Fibroblast of mammary gland (primary cell): ENCODE measurements around the gene AP3S2.
A peak's percentile ranks its signal among the peaks of the same experiment; 100 is the strongest.

Source experiments
- DNase-seq: peaks from one replicate; pipeline ENCODE4 v3.0.0-alpha.2; 2010; ENCODE audit warnings: low read depth
- H3K4me3 ChIP-seq: 2 replicates; pipeline ENCODE4 v1.5.1; 2011; ENCODE audit warnings: low read depth, mild to moderate bottlenecking, low read length, moderate library complexity; ENCODE audit not compliant: control insufficient read depth
- TF ChIP-seq, protein P1 (sequence below): conservative IDR thresholded peaks from 2 replicates; pipeline ENCODE4 v1.5.1; 2011; ENCODE audit warnings: low read depth, low read length, inconsistent platforms; ENCODE audit not compliant: control insufficient read depth, insufficient read depth

Gene AP3S2

GRCh38 chr15:89912145-89912673, 18.4 kb upstream of the AP3S2 start:
- peak; percentile 12 for DNase-seq
- H3K4me3 ChIP-seq, result peak overlapping the region; percentile 69
- TF ChIP-seq, protein P1, sequence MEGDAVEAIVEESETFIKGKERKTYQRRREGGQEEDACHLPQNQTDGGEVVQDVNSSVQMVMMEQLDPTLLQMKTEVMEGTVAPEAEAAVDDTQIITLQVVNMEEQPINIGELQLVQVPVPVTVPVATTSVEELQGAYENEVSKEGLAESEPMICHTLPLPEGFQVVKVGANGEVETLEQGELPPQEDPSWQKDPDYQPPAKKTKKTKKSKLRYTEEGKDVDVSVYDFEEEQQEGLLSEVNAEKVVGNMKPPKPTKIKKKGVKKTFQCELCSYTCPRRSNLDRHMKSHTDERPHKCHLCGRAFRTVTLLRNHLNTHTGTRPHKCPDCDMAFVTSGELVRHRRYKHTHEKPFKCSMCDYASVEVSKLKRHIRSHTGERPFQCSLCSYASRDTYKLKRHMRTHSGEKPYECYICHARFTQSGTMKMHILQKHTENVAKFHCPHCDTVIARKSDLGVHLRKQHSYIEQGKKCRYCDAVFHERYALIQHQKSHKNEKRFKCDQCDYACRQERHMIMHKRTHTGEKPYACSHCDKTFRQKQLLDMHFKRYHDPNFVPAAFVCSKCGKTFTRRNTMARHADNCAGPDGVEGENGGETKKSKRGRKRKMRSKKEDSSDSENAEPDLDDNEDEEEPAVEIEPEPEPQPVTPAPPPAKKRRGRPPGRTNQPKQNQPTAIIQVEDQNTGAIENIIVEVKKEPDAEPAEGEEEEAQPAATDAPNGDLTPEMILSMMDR, result no peak

- H3K4me3 ChIP-seq, result no peak overlapping the region
Observed at GRCh38 chr15:89910891-89911626, 17.3 kb upstream of the AP3S2 start.

DNA sequence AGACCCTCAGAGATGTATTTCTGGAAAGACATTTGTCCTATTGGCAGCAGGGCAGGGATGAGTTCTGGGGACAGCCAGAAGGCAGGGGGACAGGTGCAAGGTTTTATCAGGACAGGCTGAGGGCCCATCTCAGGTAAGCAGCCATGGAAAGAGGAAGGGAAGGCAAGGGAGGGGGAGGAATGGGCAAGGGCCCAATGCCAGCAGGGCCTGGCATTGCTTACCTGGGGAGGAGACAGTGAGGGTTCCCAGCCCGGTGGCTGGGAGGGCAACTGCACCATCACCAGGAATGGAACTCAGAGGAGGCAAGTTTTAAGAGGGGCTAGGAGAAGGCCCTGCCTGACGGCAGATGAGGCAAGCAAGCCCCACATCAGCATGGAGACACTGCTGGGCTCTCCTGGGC, 15.8 kb upstream of the AP3S2 start:
- TF ChIP-seq, protein P1, result no peak
- no peak overlapping the region for H3K4me3 ChIP-seq
- no peak for DNase-seq

More at GRCh38 chr15:89910891-89911626, 17.3 kb upstream of the AP3S2 start:
- TF ChIP-seq, protein P1, result no peak
- DNase-seq, result no peak

DNA sequence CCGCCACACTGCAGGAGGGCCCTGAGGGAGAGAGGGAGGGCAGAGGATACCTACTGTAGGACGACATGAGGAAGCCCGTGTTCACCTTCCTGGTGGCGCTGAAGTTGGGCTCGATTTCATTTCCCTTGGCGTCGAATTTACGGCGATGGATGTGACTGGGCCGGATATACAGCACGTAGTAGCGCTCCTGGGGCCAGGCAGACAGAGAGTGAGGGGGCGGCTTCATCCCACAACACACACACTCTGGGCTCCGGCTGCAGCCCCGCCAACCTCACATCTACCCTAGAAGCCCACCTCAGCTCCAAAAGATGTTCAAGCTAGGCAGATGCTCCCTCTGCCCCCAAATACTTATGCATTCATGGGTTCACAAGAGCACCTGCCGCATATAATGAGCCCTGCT, 14.4 kb upstream of the AP3S2 start:
- TF ChIP-seq, protein P1, result no peak
- H3K4me3 ChIP-seq, result no peak overlapping the region
- no peak for DNase-seq

GRCh38 chr15:89907289-89907688, 13.5 kb upstream of the AP3S2 start:
- TF ChIP-seq, protein P1, result no peak
- peak; percentile 23 for DNase-seq
- H3K4me3 ChIP-seq, result no peak overlapping the region

DNA sequence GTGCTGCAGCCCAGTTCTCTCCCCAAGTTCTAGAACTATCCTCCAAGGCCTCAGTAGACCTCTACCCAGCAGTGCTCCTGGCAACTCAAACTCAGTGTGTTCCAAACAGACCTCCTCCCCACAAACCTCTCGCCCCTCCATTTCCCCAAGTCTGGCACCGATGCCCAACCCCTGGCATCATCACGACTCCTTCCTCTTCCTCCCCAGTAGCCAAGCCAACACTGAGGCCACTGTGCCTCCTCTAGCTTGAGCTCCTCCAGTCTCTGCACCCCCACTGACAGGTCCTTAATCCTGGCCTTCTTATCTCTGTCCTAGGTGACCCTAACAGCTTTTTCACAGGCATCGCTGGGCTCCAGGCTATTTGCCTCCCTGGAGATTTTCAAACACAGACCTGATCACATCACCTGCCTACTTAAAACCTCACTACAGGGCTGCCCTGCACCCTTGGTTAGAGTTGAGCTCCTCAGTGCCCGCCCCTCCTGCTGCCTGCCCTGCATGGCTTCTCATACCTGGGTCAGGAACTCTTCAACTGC, 12.1 kb upstream of the AP3S2 start:
- no peak for DNase-seq
- no peak overlapping the region for H3K4me3 ChIP-seq
- TF ChIP-seq, protein P1, result no peak

- H3K4me3 ChIP-seq, result no peak overlapping the region
- TF ChIP-seq, protein P1, result no peak
- DNase-seq, result no peak
Observed at GRCh38 chr15:89904519-89904918, 10.7 kb upstream of the AP3S2 start.
